BLaER1 treated with 17β-estradiol and CSF1 and Interleukin-3, amounts not matched to agents 10 nM and 100 nM (cell line): ENCODE data around the gene MX2.

ENCODE experiments used
- H3K27ac ChIP-seq, 11 experiments: shearing (Covaris generic); formaldehyde crosslinking; 2 replicates each; pipeline ENCODE4 v1.8.1; 2022
- H3K27me3 ChIP-seq, 11 experiments: shearing (Covaris generic); formaldehyde crosslinking; 2 replicates each; pipeline ENCODE4 v1.8.1; 2022
- H3K36me3 ChIP-seq, 11 experiments: shearing (Covaris generic); formaldehyde crosslinking; 2 replicates each; pipeline ENCODE4 v1.8.1; 2022
- H3K4me1 ChIP-seq, 10 experiments: shearing (Covaris generic); formaldehyde crosslinking; 2 replicates each; pipeline ENCODE4 v1.8.1; 2022
- H3K4me2 ChIP-seq, 11 experiments: shearing (Covaris generic); formaldehyde crosslinking; 2 replicates each; pipeline ENCODE4 v1.8.1; 2022
- H3K4me3 ChIP-seq, 10 experiments: shearing (Covaris generic); formaldehyde crosslinking; 2 replicates each; pipeline ENCODE4 v1.8.1; 2022
- H3K9ac ChIP-seq, 11 experiments: shearing (Covaris generic); formaldehyde crosslinking; 2 replicates each; pipeline ENCODE4 v1.8.1; 2022
- H3K9me3 ChIP-seq, 11 experiments: shearing (Covaris generic); formaldehyde crosslinking; replicated peaks in 1 of 11; 2 replicates each; pipeline ENCODE4 v1.8.1; 2022
- H4K20me1 ChIP-seq, 11 experiments: shearing (Covaris generic); formaldehyde crosslinking; 2 replicates each; pipeline ENCODE4 v1.8.1; 2022
- Cebpa-rat ChIP-seq, 11 experiments: shearing (Covaris generic); IDR thresholded peaks; 2 replicates each; pipeline ENCODE4 v1.8.1; 2022

The MX2 gene

GRCh38 chr21:41432562-41433460 is 71.0 kb downstream of the MX2 start:
- peaks cover 24 to 56% (median 52%) of the 10 kb centered on the region in 10 experiments for H3K4me1 ChIP-seq
- H3K27ac ChIP-seq, result peak overlapping the region in 7 of 11 experiments; percentile 34 to 79 (median 68); a peak in 11 of 22 replicates
- peaks cover 0 to 16% (median 4%) of the 10 kb centered on the region in 11 experiments; a peak in 16 of 22 replicates for H3K27me3 ChIP-seq
- TF ChIP-seq Cebpa-rat (IDR thresholded peaks at IDR 0.05), result no peak
- H3K4me3 ChIP-seq, result no peak overlapping the region
- H3K36me3 ChIP-seq, result peaks cover 18 to 85% (median 30%) of the 10 kb centered on the region in 11 experiments; a peak in 20 of 22 replicates
- peaks cover 35 to 47% (median 42%) of the 10 kb centered on the region in 11 experiments for H3K9me3 ChIP-seq
- peak overlapping the region in 5 of 11 experiments; percentile 21 to 63 (median 51); a peak in 7 of 22 replicates for H3K9ac ChIP-seq
- peaks cover 0 to 13% (median 0%) of the 10 kb centered on the region in 11 experiments; a peak in 1 of 22 replicates for H4K20me1 ChIP-seq
- peak overlapping the region; percentile 49 to 94 (median 77); a peak in 21 of 22 replicates for H3K4me2 ChIP-seq

GRCh38 chr21:41433566-41433965 is 71.7 kb downstream of the MX2 start:
- H3K4me1 ChIP-seq, result peaks cover 17 to 48% (median 45%) of the 10 kb centered on the region in 10 experiments
- H3K9me3 ChIP-seq, result peaks cover 35 to 47% (median 42%) of the 10 kb centered on the region in 11 experiments
- no peak overlapping the region for H3K9ac ChIP-seq
- H3K27me3 ChIP-seq, result peaks cover 0 to 9% (median 0%) of the 10 kb centered on the region in 11 experiments; a peak in 6 of 22 replicates
- no peak for TF ChIP-seq Cebpa-rat (IDR thresholded peaks at IDR 0.05)
- H3K27ac ChIP-seq, result no peak overlapping the region
- no peak overlapping the region for H3K4me3 ChIP-seq
- H3K4me2 ChIP-seq, result peak overlapping the region in 4 of 11 experiments; percentile 77 to 94 (median 88); a peak in 7 of 22 replicates
- peaks cover 18 to 91% (median 30%) of the 10 kb centered on the region in 11 experiments; a peak in 20 of 22 replicates for H3K36me3 ChIP-seq
- peaks cover 0 to 17% (median 0%) of the 10 kb centered on the region in 11 experiments; a peak in 1 of 22 replicates for H4K20me1 ChIP-seq

DNA sequence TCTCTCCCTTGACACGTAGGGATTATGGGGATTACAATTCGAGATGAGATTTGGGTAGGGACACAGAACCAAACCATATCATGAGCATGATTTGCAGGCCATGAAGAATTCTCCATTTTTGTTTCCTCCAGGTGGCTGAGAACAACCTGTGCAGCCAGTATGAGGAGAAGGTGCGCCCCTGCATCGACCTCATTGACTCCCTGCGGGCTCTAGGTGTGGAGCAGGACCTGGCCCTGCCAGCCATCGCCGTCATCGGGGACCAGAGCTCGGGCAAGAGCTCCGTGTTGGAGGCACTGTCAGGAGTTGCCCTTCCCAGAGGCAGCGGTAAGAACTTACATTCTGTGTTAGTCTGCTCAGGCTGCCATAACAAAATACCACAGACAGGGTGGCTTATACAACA is 73.9 kb downstream of the MX2 start:
- H3K4me3 ChIP-seq, result no peak overlapping the region
- peaks cover 18 to 97% (median 30%) of the 10 kb centered on the region in 11 experiments; a peak in 20 of 22 replicates for H3K36me3 ChIP-seq
- H3K9me3 ChIP-seq, result peaks cover 35 to 47% (median 42%) of the 10 kb centered on the region in 11 experiments
- H3K27ac ChIP-seq, result no peak overlapping the region
- H3K4me1 ChIP-seq, result peaks cover 12 to 30% (median 26%) of the 10 kb centered on the region in 10 experiments; a peak in 19 of 20 replicates
- H4K20me1 ChIP-seq, result 0 out of 22 replicates have a peak, but pooled peaks cover 0 to 5% (median 0%) of the 10 kb centered on the region in 11 experiments
- H3K9ac ChIP-seq, result no peak overlapping the region
- TF ChIP-seq Cebpa-rat (IDR thresholded peaks at IDR 0.05), result no peak
- no peak overlapping the region for H3K4me2 ChIP-seq
- no peaks in the 10 kb centered on the region for H3K27me3 ChIP-seq

GRCh38 chr21:41437729-41438128 is 75.9 kb downstream of the MX2 start:
- Histone ChIP-seq H3K4me2 (no peak overlapping the region), H3K4me3 (no peak overlapping the region), H3K36me3 (peaks cover 18 to 100% (median 41%) of the 10 kb centered on the region in 11 experiments; a peak in 20 of 22 replicates), H3K27ac (no peak overlapping the region), H4K20me1 (0 out of 22 replicates have a peak, but pooled peaks cover 0 to 5% (median 0%) of the 10 kb centered on the region in 11 experiments), H3K9ac (no peak overlapping the region), H3K9me3 (peaks cover 35 to 46% (median 41%) of the 10 kb centered on the region in 11 experiments), H3K27me3 (no peaks in the 10 kb centered on the region), H3K4me1 (peaks cover 0 to 9% (median 6%) of the 10 kb centered on the region in 10 experiments; a peak in 16 of 20 replicates)
- no peak for TF ChIP-seq Cebpa-rat (IDR thresholded peaks at IDR 0.05)

DNA sequence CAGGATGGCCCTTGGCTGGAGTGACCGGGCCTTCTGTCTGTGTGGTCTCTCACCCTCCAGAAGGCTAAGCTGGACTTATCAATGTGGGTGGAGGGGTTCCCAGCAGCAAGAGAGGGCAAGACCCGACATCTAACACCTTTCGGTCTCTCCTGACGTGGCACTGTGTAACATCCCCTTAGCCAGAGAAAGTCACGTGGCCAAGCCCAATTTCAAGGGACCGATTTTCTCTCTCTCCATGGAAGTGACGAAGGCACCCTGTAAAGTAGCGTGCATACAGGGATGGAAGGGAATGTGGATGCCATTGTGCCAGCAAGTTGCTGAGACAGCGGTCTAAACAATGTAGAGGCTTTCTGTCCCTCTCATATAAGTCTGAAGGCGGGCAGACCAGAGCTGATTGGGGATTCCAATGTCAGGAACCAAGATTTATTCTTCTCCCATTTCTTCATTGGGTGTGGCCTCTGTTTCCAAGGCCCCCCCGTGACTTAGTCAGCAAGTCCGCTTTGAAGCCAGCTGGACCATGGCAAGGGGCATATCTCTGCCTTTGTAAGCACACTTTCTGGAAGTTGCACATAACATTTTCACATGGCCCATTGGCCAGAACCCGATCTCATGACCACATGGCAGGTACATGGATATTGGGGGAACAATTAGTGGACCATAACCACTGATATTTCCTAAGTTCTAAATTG is 76.7 kb downstream of the MX2 start:
- Histone ChIP-seq H3K27ac (no peak overlapping the region), H3K27me3 (no peaks in the 10 kb centered on the region), H3K36me3 (peaks cover 18 to 100% (median 41%) of the 10 kb centered on the region in 11 experiments; a peak in 20 of 22 replicates), H3K9ac (no peak overlapping the region), H3K4me3 (no peak overlapping the region), H3K4me1 (peaks cover 0 to under 1% (median 0%) of the 10 kb centered on the region in 10 experiments; a peak in 2 of 20 replicates), H3K9me3 (peaks cover 30 to 40% (median 35%) of the 10 kb centered on the region in 11 experiments), H3K4me2 (no peak overlapping the region), H4K20me1 (0 out of 22 replicates have a peak, but pooled peaks cover 0 to 5% (median 0%) of the 10 kb centered on the region in 11 experiments)
- TF ChIP-seq Cebpa-rat (IDR thresholded peaks at IDR 0.05), result no peak

DNA sequence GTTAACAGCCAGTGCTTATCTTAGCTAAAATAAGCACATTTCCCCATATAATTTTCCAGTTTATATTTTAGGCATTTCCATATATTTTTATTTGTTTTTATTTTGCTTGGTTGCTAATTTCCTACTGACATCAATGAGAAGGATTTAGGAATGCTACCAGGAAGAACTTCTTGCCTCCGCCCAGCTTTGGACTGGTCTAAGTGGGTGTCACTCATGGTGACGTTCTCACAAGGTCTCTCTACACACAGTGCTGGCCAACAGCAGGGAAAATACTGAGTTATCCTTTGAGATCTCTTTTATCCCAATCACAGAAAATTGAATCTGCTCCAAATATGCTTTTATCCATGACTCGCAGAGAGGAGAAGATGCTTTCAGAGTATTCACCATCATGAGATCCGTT is 77.4 kb downstream of the MX2 start:
- Histone ChIP-seq H3K9me3 (peaks cover 23 to 33% (median 28%) of the 10 kb centered on the region in 11 experiments), H3K9ac (no peak overlapping the region), H4K20me1 (0 out of 22 replicates have a peak, but pooled peaks cover 0 to 5% (median 0%) of the 10 kb centered on the region in 11 experiments), H3K27ac (no peak overlapping the region), H3K4me1 (no peaks in the 10 kb centered on the region), H3K27me3 (no peaks in the 10 kb centered on the region), H3K4me2 (no peak overlapping the region), H3K36me3 (peaks cover 18 to 98% (median 36%) of the 10 kb centered on the region in 11 experiments; a peak in 20 of 22 replicates), H3K4me3 (no peak overlapping the region)
- TF ChIP-seq Cebpa-rat (IDR thresholded peaks at IDR 0.05), result no peak

- Histone ChIP-seq H3K27ac (no peak overlapping the region), H3K9me3 (peaks cover under 1 to 10% (median 5%) of the 10 kb centered on the region in 11 experiments; a peak in 18 of 22 replicates), H3K9ac (no peak overlapping the region)
These were observed 79.7 kb downstream of the MX2 start for GRCh38 chr21:41441546-41441945.

More at GRCh38 chr21:41441546-41441945, 79.7 kb downstream of the MX2 start:
- Histone ChIP-seq H3K4me2 (no peak overlapping the region), H3K4me3 (no peak overlapping the region), H3K27me3 (no peaks in the 10 kb centered on the region), H4K20me1 (0 out of 22 replicates have a peak, but pooled peaks cover 0 to 5% (median 0%) of the 10 kb centered on the region in 11 experiments), H3K36me3 (peaks cover 2 to 98% (median 18%) of the 10 kb centered on the region in 11 experiments; a peak in 18 of 22 replicates), H3K4me1 (peaks cover 0 to 7% (median 0%) of the 10 kb centered on the region in 10 experiments; a peak in 3 of 20 replicates)
- TF ChIP-seq Cebpa-rat (IDR thresholded peaks at IDR 0.05), result no peak
